Fibroblast of lung (primary cell): Measurements from ENCODE around the gene AGK. TPM values are rescaled to one million over a fixed set of nuclear protein-coding genes. Genes with fewer than 3 reads are reported as not detected.

ENCODE experiments used
- DNase-seq, 2 donors: peaks; one replicate each; pipeline versions ENCODE4 v3.0.0 to v3.0.0-alpha.2; 2010; ENCODE audit warnings: low read depth in 2 of 2
- H2AFZ ChIP-seq: 2 replicates; pipeline ENCODE4 v1.5.1; 2012; ENCODE audit warnings: low read length, control low read depth, inconsistent platforms
- H3K27ac ChIP-seq: 2 replicates; pipeline ENCODE4 v1.5.1; 2011; ENCODE audit warnings: low read length, control low read depth; ENCODE audit not compliant: insufficient read depth
- H3K27me3 ChIP-seq: 2 replicates; pipeline ENCODE4 v1.5.1; 2011; ENCODE audit warnings: mild to moderate bottlenecking, low read length; ENCODE audit not compliant: control insufficient read depth, insufficient read depth
- H3K36me3 ChIP-seq: 2 replicates; pipeline ENCODE4 v1.5.1; 2011; ENCODE audit warnings: low read length; ENCODE audit not compliant: control insufficient read depth, insufficient read depth
- H3K4me1 ChIP-seq: 2 replicates; pipeline ENCODE4 v1.5.1; 2011; ENCODE audit warnings: low read length; ENCODE audit not compliant: control insufficient read depth, insufficient read depth; ENCODE audit errors: extremely low read depth
- H3K4me2 ChIP-seq: 2 replicates; pipeline ENCODE4 v1.5.1; 2011; ENCODE audit warnings: low read length, control low read depth; ENCODE audit not compliant: insufficient read depth; ENCODE audit errors: extremely low read depth
- H3K4me3 ChIP-seq, 4 experiments: fragments of 200-600 bp in 1 of 4; sonication (generic) in 1 of 4; replicated peaks in 1 of 4; 2 replicates each; pipeline ENCODE4 v1.5.1; 2011 to 2016; ENCODE audit warnings: low read length in 4 of 4, low read depth in 3 of 4, mild to moderate bottlenecking in 3 of 4, control low read depth in 2 of 4, inconsistent platforms in 1 of 4, mixed read lengths in 1 of 4; ENCODE audit not compliant: insufficient read depth in 1 of 4; ENCODE audit errors: control extremely low read depth in 1 of 4
- H3K79me2 ChIP-seq: 2 replicates; pipeline ENCODE4 v1.5.1; 2012; ENCODE audit warnings: mild to moderate bottlenecking, low read length, inconsistent platforms; ENCODE audit not compliant: control insufficient read depth, insufficient read depth
- H3K9ac ChIP-seq: 2 replicates; pipeline ENCODE4 v1.5.1; 2011; ENCODE audit warnings: mild to moderate bottlenecking, low read length, control low read depth; ENCODE audit not compliant: insufficient read depth
- H3K9me3 ChIP-seq: 2 replicates; pipeline ENCODE4 v1.5.1; 2012; ENCODE audit warnings: low read depth, low read length; ENCODE audit not compliant: control insufficient read depth, insufficient read depth
- H4K20me1 ChIP-seq: 2 replicates; pipeline ENCODE4 v1.5.1; 2011; ENCODE audit warnings: low read length; ENCODE audit not compliant: control insufficient read depth, insufficient read depth; ENCODE audit errors: extremely low read depth
- EZH2 ChIP-seq: IDR thresholded peaks from 2 replicates; pipeline ENCODE4 v1.5.1; 2012; ENCODE audit warnings: low read length, control low read depth, mild to moderate bottlenecking; ENCODE audit errors: missing control alignments
- polyA plus RNA-seq, 2 donors: library from polyadenylated mRNA; depleted of rRNA in 1 of 2; stranded (reverse) in 1 of 2; unstranded in 1 of 2; fragments of >200 nt; gene quantifications; 2 replicates each; pipeline ENCODE4 v1.2.1, GENCODE V29; 2011 to 2012; ENCODE audit warnings: missing spikeins in 1 of 2
- total RNA-seq: library from RNA; depleted of rRNA; stranded (reverse); fragments of >200 nt; gene quantifications from 2 replicates; pipeline ENCODE4 v1.2.1, GENCODE V29; 2014
- TF ChIP-seq, protein P1 (sequence below), 2 donors: IDR thresholded peaks in 1 of 2; conservative IDR thresholded peaks in 1 of 2; 1 replicate in 1 of 2; 2 replicates in 1 of 2; pipeline ENCODE4 v1.5.1; 2011 to 2012; ENCODE audit warnings: low read length in 2 of 2, control low read depth in 1 of 2, inconsistent platforms in 1 of 2, low read depth in 1 of 2, mild to moderate bottlenecking in 1 of 2

AGK gene
- total and polyA plus RNA-seq, 2 donors (not counting 1 experiment from before 2014, with no cell fraction given) = 20.8 to 42.5 TPM

GRCh38 chr7:141567432-141567831 lies 16.2 kb downstream of the AGK start:
- no peak overlapping the region for H3K27ac ChIP-seq
- no peaks in the 10 kb centered on the region for H3K27me3 ChIP-seq
- H3K9me3 ChIP-seq = no peaks in the 10 kb centered on the region
- no peaks in the 10 kb centered on the region for H3K4me1 ChIP-seq
- H3K4me3 ChIP-seq = no peak overlapping the region
- TF ChIP-seq, protein P1, sequence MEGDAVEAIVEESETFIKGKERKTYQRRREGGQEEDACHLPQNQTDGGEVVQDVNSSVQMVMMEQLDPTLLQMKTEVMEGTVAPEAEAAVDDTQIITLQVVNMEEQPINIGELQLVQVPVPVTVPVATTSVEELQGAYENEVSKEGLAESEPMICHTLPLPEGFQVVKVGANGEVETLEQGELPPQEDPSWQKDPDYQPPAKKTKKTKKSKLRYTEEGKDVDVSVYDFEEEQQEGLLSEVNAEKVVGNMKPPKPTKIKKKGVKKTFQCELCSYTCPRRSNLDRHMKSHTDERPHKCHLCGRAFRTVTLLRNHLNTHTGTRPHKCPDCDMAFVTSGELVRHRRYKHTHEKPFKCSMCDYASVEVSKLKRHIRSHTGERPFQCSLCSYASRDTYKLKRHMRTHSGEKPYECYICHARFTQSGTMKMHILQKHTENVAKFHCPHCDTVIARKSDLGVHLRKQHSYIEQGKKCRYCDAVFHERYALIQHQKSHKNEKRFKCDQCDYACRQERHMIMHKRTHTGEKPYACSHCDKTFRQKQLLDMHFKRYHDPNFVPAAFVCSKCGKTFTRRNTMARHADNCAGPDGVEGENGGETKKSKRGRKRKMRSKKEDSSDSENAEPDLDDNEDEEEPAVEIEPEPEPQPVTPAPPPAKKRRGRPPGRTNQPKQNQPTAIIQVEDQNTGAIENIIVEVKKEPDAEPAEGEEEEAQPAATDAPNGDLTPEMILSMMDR (conservative IDR thresholded peaks at IDR 0.05 in 1 of 2, IDR thresholded peaks at IDR 0.05 in 1 of 2; ENCODE audit: low read depth in 1 of 2, low read length in 2 of 2) = no peak
- no peak for TF ChIP-seq EZH2
- H3K36me3 ChIP-seq = no peaks in the 10 kb centered on the region
- H3K9ac ChIP-seq = no peak overlapping the region
- no peaks in the 10 kb centered on the region for H3K79me2 ChIP-seq
- DNase-seq = no peak
- H2AFZ ChIP-seq = no peak overlapping the region
- no peak overlapping the region for H3K4me2 ChIP-seq
- H4K20me1 ChIP-seq = no peaks in the 10 kb centered on the region

DNA sequence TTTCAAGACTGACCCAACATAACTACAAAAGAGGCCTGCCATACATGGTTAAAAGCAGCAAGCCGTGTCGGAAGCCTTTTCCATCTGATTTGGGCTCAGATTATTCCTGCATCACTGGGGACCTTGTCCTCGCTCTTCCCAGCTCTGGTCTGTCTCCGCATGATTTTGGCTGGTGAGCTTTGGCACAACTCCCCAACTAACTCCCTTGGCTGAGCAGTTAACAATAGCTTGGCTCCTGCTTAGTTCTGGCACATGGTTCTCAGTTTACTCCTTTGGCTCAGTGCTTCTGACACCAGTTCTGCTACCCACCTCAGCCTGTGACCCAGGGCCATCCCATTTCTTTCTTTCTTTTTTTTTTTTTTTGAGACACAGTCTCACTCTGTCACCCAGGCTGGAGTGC lies 17.0 kb downstream of the AGK start:
- Histone ChIP-seq H3K36me3 (no peaks in the 10 kb centered on the region), H3K4me1 (no peaks in the 10 kb centered on the region), H2AFZ (no peak overlapping the region), H3K9me3 (no peaks in the 10 kb centered on the region), H3K9ac (no peak overlapping the region), H3K27me3 (no peaks in the 10 kb centered on the region), H4K20me1 (no peaks in the 10 kb centered on the region), H3K79me2 (no peaks in the 10 kb centered on the region), H3K4me3 (no peak overlapping the region), H3K27ac (no peak overlapping the region), H3K4me2 (no peak overlapping the region)
- DNase-seq = no peak
- TF ChIP-seq EZH2 = no peak
- TF ChIP-seq, protein P1 (conservative IDR thresholded peaks at IDR 0.05 in 1 of 2, IDR thresholded peaks at IDR 0.05 in 1 of 2; ENCODE audit: low read depth in 1 of 2, low read length in 2 of 2) = no peak

GRCh38 chr7:141571059-141571458 lies 19.8 kb downstream of the AGK start:
- no peak overlapping the region for H3K9ac ChIP-seq
- no peaks in the 10 kb centered on the region for H3K36me3 ChIP-seq
- H3K4me3 ChIP-seq = no peak overlapping the region
- H3K79me2 ChIP-seq = no peaks in the 10 kb centered on the region
- no peaks in the 10 kb centered on the region for H3K27me3 ChIP-seq
- DNase-seq = no peak
- H3K27ac ChIP-seq = no peak overlapping the region
- H2AFZ ChIP-seq = no peak overlapping the region
- H3K9me3 ChIP-seq = no peaks in the 10 kb centered on the region
- no peak for TF ChIP-seq EZH2
- TF ChIP-seq, protein P1 (conservative IDR thresholded peaks at IDR 0.05 in 1 of 2, IDR thresholded peaks at IDR 0.05 in 1 of 2; ENCODE audit: low read depth in 1 of 2, low read length in 2 of 2) = no peak
- H3K4me2 ChIP-seq = no peak overlapping the region
- no peaks in the 10 kb centered on the region for H4K20me1 ChIP-seq
- H3K4me1 ChIP-seq = no peaks in the 10 kb centered on the region
